Measurements from ENCODE around the gene CEP350.

The CEP350 gene

DNA sequence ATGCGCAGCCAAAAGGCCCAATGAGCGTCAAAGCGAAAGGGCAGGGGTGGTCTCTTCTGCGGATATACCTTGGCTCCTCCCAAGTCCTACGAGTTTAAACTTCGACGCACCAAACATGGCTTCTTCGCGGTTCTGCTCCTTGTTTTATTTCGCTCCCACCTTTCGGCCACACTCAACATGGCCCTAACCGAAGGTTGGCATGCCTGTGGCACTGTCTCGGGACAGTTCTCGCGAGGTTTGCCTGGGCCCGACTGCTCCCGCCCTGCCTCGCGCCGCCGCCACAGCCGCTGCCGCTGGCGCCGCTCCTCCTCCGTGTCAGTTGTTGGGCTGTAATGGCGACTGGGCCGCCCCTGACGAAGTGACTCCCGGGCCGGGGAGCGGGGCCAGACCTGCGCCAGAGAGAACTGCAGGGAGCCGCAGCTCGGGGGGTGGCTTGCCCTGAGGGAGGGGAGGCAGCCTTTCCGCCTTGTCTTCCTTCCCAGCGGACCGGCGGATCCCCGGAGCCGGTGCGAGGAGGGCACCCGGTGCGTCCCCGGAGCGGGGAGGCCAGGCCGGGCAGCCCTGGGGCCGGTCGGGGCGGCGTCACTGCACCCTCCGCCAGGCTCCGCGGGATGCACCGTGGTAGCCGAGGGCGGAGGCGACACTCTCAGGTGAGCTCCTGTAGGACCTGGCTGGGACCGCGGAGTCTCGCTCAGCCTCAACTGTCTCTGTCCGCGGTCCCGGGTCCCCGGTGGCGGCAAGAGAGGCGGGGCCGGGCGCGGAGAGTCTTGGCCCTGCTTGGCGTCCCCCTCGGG, at the start of gene CEP350:
CEP350 (plus strand) TSS at position 318 of the 794 bp plus-strand sequence. CDS start 31,372 bp downstream, outside the sequence.
- DNase-seq (ENCODE audit: low read depth): peak; percentile 99

DNA sequence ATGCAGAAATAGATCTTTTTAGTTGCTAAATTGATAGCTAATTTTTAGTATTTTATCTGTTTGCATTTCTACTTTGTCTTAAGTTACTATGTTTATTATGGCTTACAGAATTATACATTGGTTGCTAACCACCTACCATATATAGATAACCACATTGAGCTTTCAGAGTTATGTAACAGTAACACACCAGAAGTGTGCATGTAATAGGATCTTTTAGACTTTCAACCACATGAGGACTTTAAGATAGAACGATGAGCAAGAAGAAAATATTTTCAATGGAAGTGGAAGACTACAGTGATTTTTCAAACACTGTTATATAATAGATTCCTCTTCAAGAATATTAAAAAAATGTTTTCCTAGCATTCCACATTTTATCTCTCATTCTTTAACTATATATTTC, 43.7 kb upstream of the CEP350 start:
- DNase-seq (ENCODE audit: low read depth): peak; percentile 12

GRCh38 chr1:179911812-179912211, 42.8 kb upstream of the CEP350 start:
- no peak for DNase-seq (ENCODE audit: low read depth)

DNA sequence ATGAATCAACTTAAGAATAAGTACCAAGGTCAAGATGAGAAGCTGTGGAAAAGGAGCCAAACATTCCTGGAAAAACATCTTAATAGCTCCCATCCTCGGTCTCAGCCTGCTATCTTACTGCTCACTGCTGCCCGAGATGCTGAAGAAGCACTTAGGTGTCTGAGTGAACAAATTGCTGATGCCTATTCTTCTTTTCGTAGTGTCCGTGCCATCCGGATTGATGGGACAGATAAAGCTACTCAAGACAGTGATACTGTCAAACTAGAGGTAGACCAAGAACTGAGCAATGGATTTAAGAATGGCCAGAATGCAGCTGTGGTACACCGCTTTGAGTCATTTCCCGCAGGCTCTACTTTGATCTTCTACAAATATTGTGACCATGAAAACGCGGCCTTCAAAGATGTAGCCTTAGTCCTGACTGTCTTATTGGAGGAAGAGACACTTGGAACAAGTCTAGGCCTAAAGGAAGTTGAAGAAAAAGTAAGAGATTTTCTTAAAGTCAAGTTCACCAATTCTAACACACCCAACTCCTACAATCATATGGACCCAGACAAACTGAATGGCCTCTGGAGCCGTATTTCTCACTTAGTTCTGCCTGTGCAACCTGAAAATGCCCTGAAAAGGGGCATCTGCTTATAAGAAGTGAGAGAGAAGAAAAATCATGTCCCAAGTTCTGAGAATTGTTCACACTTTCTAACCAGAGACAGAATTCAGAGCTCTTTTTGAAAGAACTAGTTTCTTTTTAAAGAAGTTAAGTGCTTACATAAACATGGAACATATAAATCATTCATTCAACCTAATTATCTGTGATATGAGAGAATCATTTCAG, 36.8 kb upstream of the CEP350 start:
- DNase-seq (ENCODE audit: low read depth): no peak

GRCh38 chr1:179921472-179921871, 33.1 kb upstream of the CEP350 start:
- DNase-seq (ENCODE audit: low read depth): no peak

GRCh38 chr1:179921981-179922872, 32.4 kb upstream of the CEP350 start:
- DNase-seq (ENCODE audit: low read depth): no peak

DNA sequence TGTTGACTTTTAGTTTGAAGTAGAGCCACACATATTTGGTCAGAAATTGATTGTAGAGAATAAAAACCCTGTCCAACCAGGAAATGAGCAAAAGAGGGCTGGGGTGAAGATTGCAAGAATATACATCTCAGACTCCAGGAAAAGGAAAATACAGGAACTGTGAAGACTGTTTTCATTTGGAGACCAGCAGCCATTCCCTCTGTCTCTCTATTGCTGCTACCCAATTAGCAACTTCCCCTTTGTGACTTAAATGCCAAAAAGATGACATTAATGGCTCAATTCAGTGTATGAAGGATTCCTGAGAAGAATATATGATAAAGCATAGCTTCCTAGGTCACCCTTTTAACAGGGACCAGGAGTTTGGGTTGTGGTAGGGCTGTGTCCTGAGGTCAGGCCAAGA, 31.6 kb upstream of the CEP350 start:
- DNase-seq (ENCODE audit: low read depth): no peak

DNA sequence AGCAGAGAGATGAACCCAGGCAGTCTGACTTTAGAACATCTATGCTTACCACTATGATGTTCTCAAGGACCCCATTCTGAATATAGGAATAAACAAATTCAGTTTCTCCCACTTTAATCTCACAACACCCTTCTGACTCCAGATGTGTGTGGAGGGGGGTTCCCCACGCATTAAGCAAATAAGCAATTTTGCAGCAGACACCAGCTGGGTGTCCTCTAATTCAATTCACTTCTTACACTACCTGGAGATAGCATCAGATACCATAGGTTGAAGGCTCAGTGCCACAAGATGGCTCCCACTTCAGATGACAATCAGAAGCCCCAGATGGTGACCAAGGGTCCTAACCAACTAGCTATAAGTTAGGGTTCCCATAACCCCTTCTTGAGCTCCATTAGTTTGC, 30.3 kb upstream of the CEP350 start:
- DNase-seq (ENCODE audit: low read depth): no peak

DNA sequence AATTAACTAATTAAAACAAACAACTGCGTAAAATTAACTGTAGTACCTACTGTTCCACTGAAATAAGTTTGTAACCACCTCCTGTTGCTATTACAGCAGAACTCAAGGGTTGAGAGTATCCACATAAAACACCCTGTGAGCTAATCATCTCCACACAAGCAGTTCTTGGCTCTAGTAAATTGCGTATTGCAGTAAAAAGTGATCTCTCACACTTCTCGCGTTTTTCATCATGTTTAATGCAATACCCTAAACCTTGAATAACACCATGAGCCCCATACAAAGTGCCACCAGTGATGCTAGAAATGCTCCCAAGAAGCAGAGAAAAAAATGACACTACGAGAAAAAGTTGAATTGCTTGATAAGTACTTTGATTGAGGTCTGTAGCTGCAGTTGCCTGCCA, 29.3 kb upstream of the CEP350 start:
- DNase-seq (ENCODE audit: low read depth): no peak

- DNase-seq (ENCODE audit: low read depth): peak; percentile 80
Measured at GRCh38 chr1:179925922-179926849, 28.4 kb upstream of the CEP350 start.

GRCh38 chr1:179926850-179927205, 27.8 kb upstream of the CEP350 start:
- no peak for DNase-seq (ENCODE audit: low read depth)

GRCh38 chr1:179929955-179930798, 24.4 kb upstream of the CEP350 start:
- DNase-seq (ENCODE audit: low read depth): no peak

DNA sequence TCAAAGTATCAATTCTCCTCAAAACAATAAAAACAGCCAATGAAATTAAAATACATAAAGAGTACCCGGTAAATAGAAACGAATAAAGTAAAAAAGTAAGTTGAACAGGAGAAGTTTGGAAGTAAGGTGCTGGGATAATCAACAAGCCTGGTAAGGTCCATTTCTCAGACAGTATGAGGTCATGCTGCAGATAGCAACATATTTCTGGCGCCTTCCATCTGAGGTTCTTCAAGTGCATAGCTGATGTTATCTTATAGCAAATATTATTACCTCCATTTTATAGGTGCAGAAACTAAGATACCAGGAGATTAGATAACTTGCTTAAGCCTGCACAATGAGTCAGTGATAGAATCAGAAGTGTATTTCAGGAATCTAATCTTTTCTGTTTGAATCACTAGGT, 23.7 kb upstream of the CEP350 start:
- DNase-seq (ENCODE audit: low read depth): peak; percentile 31

DNA sequence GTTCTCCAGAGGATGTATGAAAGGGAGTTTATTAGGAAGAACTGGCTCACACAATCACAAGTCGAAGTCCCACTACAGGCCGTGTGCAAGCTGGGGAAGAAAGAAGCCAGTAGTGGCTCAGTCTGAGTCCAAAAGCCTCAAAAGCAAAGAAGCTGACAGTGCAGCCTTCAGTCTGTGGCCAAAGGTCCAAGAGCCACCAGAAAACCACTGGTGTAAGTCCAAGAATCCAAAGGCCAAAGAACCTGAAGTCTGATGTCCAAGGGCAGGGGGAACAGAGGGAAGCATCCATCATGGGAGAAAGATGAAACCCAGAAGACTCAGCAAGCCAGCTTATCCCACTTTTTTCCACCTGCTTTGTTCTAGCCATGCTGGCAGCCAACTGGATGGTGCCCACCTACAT, 21.4 kb upstream of the CEP350 start:
- no peak for DNase-seq (ENCODE audit: low read depth)

DNA sequence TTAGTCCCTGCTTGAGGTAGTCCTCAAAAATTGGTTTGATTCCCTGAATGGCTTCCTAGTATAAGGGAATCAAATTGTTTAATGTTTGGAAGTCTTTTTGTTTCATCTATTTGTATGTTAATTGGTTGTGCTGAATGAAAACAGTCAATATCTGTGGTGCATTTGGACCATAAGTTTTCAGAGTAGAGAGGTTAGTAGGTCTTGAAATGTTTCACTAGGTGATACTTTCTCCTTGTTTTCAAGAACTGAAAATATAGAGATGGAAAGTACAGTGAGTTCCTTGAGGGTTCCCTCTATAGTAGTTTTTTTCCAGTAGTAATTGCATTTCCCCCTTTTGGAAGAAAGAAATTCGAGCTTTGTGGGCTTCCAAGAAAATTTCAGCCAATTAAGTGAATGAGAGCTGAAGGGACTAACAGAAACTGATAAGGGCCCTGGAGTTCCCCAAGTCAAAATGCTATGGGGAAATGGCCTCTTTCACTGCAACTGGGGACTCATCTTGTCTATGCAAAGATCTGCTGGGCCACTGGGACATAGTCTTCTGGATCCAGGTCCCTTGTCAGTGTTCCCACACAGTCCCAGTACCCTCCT, 18.6 kb upstream of the CEP350 start:
- no peak for DNase-seq (ENCODE audit: low read depth)

DNA sequence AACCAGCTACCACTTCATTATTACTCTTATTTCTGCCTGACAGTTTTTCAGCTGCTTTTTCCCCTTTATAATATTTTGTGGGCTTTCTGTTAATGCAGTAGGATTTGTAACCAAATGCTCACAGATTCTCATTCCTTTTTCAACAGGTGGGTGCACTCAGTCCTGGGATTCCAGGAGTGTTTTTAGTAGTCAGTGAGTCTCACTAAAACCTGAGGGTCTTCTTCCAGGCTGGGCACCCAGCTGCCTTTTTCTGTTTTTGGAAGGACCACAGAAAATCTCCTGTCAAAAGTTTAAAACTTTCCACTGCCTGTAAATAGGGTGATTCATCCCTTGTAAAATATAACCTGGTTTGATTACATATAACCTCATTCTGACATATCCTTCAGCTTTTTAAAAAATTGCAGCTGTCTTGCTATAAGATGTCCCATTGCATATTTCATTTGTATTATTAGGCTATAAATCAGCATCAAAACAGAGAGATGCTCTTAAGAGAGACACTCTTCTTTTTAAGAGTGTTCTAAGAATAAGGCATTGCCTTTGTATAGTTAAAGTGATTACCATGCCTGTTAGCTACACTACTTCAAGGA, 16.8 kb upstream of the CEP350 start:
- DNase-seq (ENCODE audit: low read depth): peak; percentile 7

DNA sequence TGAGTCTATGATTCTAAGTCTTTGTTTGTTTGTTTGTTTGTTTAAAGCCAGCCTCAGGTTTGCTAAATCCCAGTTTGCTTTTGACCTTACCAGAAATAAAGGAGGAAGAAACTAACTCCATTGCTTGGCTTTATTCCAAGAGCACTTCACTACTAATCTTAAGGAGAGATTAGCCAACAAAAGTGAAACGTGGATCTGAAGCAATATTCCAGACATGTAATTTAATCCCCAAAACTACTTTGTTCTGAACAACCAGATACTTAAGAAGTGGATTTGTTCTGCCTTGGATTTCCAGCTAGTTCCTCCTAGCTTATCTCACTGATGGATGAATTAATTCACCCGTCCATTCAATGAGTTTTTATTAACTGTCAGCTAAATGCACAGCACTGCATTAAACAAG, 15.9 kb upstream of the CEP350 start:
- peak; percentile 79 for DNase-seq (ENCODE audit: low read depth)

- no peak for DNase-seq (ENCODE audit: low read depth)
Measured at GRCh38 chr1:179939941-179940340, 14.7 kb upstream of the CEP350 start.

GRCh38 chr1:179941454-179941853, 13.2 kb upstream of the CEP350 start:
- DNase-seq (ENCODE audit: low read depth): no peak

- no peak for DNase-seq (ENCODE audit: low read depth)
Measured at GRCh38 chr1:179950651-179951050, 4.0 kb upstream of the CEP350 start.
